Effector memory CD4-positive, alpha-beta T cell (primary cell): ENCODE measurements around the gene FOXJ3.
A peak's percentile ranks its signal among the peaks of the same experiment; 100 is the strongest.

Source experiments
- DNase-seq, 3 donors: peaks; one replicate each; pipeline ENCODE4 v3.0.0-alpha.2; 2020
- H3K27ac ChIP-seq: 2 replicates; pipeline ENCODE4 v1.7.0; 2013; ENCODE audit warnings: mild to moderate bottlenecking, low read length, moderate library complexity; ENCODE audit not compliant: insufficient read depth, poor library complexity, severe bottlenecking
- H3K27me3 ChIP-seq: replicated peaks from 2 replicates; pipeline ENCODE4 v1.7.0; 2013; ENCODE audit warnings: mild to moderate bottlenecking, low read length; ENCODE audit not compliant: insufficient read depth, control insufficient read depth, poor library complexity, severe bottlenecking
- H3K36me3 ChIP-seq: 2 replicates; pipeline ENCODE4 v1.7.0; 2013; ENCODE audit warnings: mild to moderate bottlenecking, low read length, moderate library complexity; ENCODE audit not compliant: control insufficient read depth, insufficient read depth
- H3K4me1 ChIP-seq: 2 replicates; pipeline ENCODE4 v1.7.0; 2013; ENCODE audit warnings: low read length, mild to moderate bottlenecking; ENCODE audit not compliant: control insufficient read depth, insufficient read depth, poor library complexity, severe bottlenecking
- H3K4me3 ChIP-seq: 2 replicates; pipeline ENCODE4 v1.7.0; 2013; ENCODE audit warnings: low read length, low read depth, mild to moderate bottlenecking; ENCODE audit not compliant: insufficient read depth, poor library complexity, severe bottlenecking
- H3K9me3 ChIP-seq: 2 replicates; pipeline ENCODE4 v1.7.0; 2013; ENCODE audit warnings: mild to moderate bottlenecking, low read length, moderate library complexity; ENCODE audit not compliant: control insufficient read depth

The FOXJ3 gene

GRCh38 chr1:42153624-42154023 is 181.4 kb downstream of the FOXJ3 start:
- H3K9me3 ChIP-seq = no peaks in the 10 kb centered on the region
- DNase-seq = no peak
- no peaks in the 10 kb centered on the region for H3K36me3 ChIP-seq
- no peaks in the 10 kb centered on the region for H3K27me3 ChIP-seq
- no peaks in the 10 kb centered on the region for H3K4me1 ChIP-seq
- H3K27ac ChIP-seq = no peak overlapping the region
- no peak overlapping the region for H3K4me3 ChIP-seq

DNA sequence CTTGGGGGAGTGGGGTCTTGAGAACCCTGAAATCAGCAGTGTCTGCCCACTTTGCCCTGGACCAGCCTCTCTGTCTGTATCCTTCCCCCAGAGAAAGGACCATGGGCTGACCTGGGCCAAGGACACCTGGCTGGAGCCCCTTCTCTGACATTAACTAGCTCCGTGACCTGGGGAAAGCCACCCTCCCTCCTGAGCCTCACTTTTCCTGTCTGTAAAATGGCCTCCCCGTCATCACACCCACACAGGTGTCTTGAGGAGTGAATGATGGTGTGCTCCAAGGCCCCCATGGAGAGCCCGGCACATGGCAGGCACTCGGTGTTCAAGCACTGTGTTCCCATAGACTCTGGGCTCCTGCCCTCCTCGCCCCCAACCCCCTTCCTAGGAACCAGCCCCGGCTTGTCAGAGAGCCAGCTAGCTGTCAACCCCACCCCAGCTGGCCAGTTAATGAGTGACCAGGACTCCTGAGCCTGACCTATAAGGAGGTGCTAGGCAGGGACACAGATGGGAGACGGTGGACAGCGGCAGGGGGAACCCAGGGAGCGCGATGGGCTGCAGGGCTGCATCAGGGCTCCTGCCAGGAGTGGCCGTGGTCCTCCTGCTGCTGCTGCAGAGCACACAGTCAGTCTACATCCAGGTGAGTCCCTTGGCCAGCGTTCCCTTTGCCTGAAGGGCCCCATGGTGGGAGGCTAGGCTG is 182.0 kb downstream of the FOXJ3 start, which contains the start of gene GUCA2B:
TSS of gene GUCA2B (plus strand) at position 504 of the 694 bp plus-strand sequence. CDS start at position 545, 41 bp downstream.
- Histone ChIP-seq H3K27ac (no peak within 1 kb of the TSS), H3K27me3 (no peaks in the 10 kb centered on the region)
- DNase-seq = no peak

DNA sequence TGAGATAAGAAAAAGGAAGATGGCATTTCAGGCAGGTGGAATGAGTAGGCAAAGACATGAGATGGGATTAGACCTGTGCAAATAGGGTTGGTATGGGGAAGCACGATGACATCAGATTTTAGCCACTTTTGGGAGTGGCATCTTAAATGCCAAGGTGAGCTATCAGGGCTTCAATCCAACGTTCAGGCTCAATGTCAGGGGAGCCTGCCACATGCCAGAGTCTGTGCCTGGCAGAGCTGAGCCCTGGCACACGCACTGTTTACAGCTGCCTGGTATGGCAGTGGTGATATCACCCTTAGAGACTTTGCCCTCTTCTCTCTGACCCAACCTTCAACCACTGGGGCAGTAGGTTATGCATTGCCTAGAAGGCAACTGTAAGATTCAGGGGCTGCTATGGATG is 182.9 kb downstream of the FOXJ3 start:
- Histone ChIP-seq H3K4me1 (no peaks in the 10 kb centered on the region), H3K27me3 (no peaks in the 10 kb centered on the region), H3K9me3 (no peaks in the 10 kb centered on the region), H3K27ac (no peak overlapping the region), H3K4me3 (no peak overlapping the region), H3K36me3 (no peaks in the 10 kb centered on the region)
- no peak for DNase-seq

More for the DNA sequence above, 182.0 kb downstream of the FOXJ3 start, which contains the start of gene GUCA2B:
- H3K4me3 ChIP-seq = no peak within 1 kb of the TSS
- H3K36me3 ChIP-seq = no peaks in the 10 kb centered on the region
- H3K9me3 ChIP-seq = no peaks in the 10 kb centered on the region
- no peaks in the 10 kb centered on the region for H3K4me1 ChIP-seq

- Histone ChIP-seq H3K4me3 (no peak overlapping the region), H3K27me3 (peaks cover 5% of the 10 kb centered on the region), H3K36me3 (no peaks in the 10 kb centered on the region), H3K4me1 (no peaks in the 10 kb centered on the region), H3K27ac (no peak overlapping the region), H3K9me3 (no peaks in the 10 kb centered on the region)
- DNase-seq = no peak
Measured at GRCh38 chr1:42150651-42151050, 184.4 kb downstream of the FOXJ3 start.

GRCh38 chr1:42148166-42148565 is 186.9 kb downstream of the FOXJ3 start:
- H3K36me3 ChIP-seq = no peaks in the 10 kb centered on the region
- peaks cover 8% of the 10 kb centered on the region for H3K27me3 ChIP-seq
- no peaks in the 10 kb centered on the region for H3K9me3 ChIP-seq
- no peak overlapping the region for H3K27ac ChIP-seq
- H3K4me3 ChIP-seq = no peak overlapping the region
- DNase-seq = no peak
- H3K4me1 ChIP-seq = no peaks in the 10 kb centered on the region

DNA sequence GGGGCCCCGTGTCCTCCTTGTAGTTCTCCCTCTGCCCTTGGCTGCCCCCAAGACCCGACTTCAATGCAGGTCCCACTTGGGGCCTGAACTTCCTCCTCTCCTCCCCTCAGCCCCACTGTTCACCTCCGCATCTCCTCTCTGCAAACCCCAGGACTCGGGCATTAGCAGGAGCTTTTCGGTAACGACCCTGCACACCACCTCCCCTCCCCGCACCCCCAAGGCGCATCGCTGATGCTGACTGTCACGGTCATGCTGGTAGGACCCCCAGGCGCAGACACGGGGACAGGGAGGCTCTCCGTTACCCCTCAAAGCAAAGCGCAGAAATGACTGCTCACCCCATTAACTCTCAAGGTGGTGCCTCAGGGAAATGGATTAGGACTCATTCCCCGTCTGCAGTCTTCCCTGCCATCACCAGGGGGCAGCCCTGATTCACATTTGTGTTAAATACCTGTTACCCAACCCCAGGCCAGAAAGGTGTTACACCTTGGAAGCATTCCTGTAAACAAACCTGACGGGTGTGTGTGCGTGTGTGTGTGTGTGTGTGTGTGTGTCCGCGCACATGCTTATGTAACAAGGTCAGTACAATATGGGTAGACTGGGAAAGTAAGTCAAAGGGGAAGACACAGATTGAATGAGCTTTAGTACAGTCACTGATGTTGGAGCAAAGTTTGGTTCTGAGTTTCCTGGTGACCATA is 188.3 kb downstream of the FOXJ3 start:
- Histone ChIP-seq H3K9me3 (no peaks in the 10 kb centered on the region), H3K27ac (no peak overlapping the region), H3K4me3 (no peak overlapping the region), H3K36me3 (no peaks in the 10 kb centered on the region), H3K27me3 (peaks cover 8% of the 10 kb centered on the region), H3K4me1 (no peaks in the 10 kb centered on the region)
- DNase-seq = peak; percentile 28 to 48 (median 41)

DNA sequence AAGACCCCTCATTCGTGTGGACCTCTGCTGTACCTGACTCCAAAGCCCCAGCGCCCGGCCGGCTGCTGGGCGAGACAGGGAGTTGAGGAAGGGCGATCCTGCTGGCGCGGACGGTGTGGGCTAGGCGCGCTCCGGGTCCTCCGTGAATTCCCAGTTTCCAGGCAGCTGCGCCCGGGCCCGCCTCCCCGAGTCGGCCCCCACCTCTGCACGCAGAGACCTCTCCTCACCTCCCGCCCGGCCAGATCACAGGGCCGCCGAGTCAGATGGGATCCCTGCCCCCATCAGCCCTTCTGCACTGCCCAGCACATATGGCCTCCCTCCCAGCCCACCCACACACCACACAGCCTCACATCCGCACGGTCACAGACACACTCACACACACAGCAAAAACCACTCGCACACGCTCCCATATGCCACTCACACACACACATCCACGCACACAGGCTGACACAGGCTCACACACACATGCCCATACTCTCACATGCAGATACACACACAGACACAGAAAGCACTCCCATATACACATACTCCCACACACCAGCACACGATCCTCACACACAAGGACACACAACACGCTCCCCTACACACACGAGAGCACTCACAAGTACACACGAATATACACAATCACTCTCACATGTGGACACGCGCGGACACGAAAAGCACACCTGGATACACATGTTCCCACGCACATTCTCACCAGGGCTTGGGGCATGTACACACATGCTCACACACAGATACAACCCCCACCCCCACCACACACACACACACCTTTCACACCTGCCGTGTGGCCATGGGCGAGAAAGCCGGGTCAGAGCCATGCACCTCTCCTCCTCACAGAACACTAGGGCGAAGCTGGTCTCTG is 189.0 kb downstream of the FOXJ3 start:
- Histone ChIP-seq H3K27me3 (peaks cover 8% of the 10 kb centered on the region), H3K4me1 (no peaks in the 10 kb centered on the region), H3K9me3 (no peaks in the 10 kb centered on the region), H3K4me3 (no peak overlapping the region), H3K27ac (no peak overlapping the region), H3K36me3 (no peaks in the 10 kb centered on the region)
- no peak for DNase-seq

- Histone ChIP-seq H3K27me3 (peaks cover 8% of the 10 kb centered on the region), H3K4me3 (no peak overlapping the region), H3K36me3 (no peaks in the 10 kb centered on the region)
Measured at GRCh38 chr1:42145389-42145716, 189.7 kb downstream of the FOXJ3 start.

GRCh38 chr1:42144711-42145388 is 190.2 kb downstream of the FOXJ3 start:
- Histone ChIP-seq H3K27ac (no peak overlapping the region), H3K36me3 (no peaks in the 10 kb centered on the region), H3K27me3 (peaks cover 8% of the 10 kb centered on the region), H3K4me1 (no peaks in the 10 kb centered on the region), H3K9me3 (no peaks in the 10 kb centered on the region), H3K4me3 (no peak overlapping the region)
- DNase-seq = no peak

More at GRCh38 chr1:42145389-42145716, 189.7 kb downstream of the FOXJ3 start:
- H3K4me1 ChIP-seq = no peaks in the 10 kb centered on the region
- no peak overlapping the region for H3K27ac ChIP-seq
- no peak for DNase-seq
- H3K9me3 ChIP-seq = no peaks in the 10 kb centered on the region
